Measurements from ENCODE around the gene NT5C1A. TPM values are rescaled to one million over a fixed set of nuclear protein-coding genes. Genes with fewer than 3 reads are reported as not detected.

The NT5C1A gene
- total RNA-seq, 1 experiment from 2014 or later: not detected

GRCh38 chr1:39666772-39667171 lies 5.1 kb downstream of the NT5C1A start:
- peaks cover 6% of the 10 kb centered on the region for H3K4me1 ChIP-seq (replicated peaks)
- H3K27me3 ChIP-seq (replicated peaks): peaks cover 20% of the 10 kb centered on the region
- H3K4me3 ChIP-seq: no peak overlapping the region
- no peaks in the 10 kb centered on the region for H3K9me3 ChIP-seq (replicated peaks)
- no peak overlapping the region for H3K27ac ChIP-seq
- no peaks in the 10 kb centered on the region for H3K36me3 ChIP-seq
- no peak for DNase-seq (ENCODE audit: low read depth in 1 of 2, low spot score in 2 of 2)

GRCh38 chr1:39663559-39663958 lies 8.3 kb downstream of the NT5C1A start:
- no peak overlapping the region for H3K27ac ChIP-seq
- H3K27me3 ChIP-seq (replicated peaks): no peaks in the 10 kb centered on the region; the same call in 1 of the 2 replicates
- no peak overlapping the region for H3K4me3 ChIP-seq
- no peaks in the 10 kb centered on the region for H3K9me3 ChIP-seq (replicated peaks)
- no peak for DNase-seq (ENCODE audit: low read depth in 1 of 2, low spot score in 2 of 2)
- H3K4me1 ChIP-seq (replicated peaks): no peaks in the 10 kb centered on the region
- H3K36me3 ChIP-seq: no peaks in the 10 kb centered on the region

GRCh38 chr1:39662861-39663260 lies 9.0 kb downstream of the NT5C1A start:
- Histone ChIP-seq H3K9me3 (replicated peaks) (no peaks in the 10 kb centered on the region), H3K36me3 (no peaks in the 10 kb centered on the region), H3K27ac (no peak overlapping the region), H3K4me1 (replicated peaks) (peaks cover 1% of the 10 kb centered on the region; the same call in 1 of the 2 replicates), H3K4me3 (no peak overlapping the region), H3K27me3 (replicated peaks) (no peaks in the 10 kb centered on the region; the same call in 1 of the 2 replicates)
- DNase-seq (ENCODE audit: low read depth in 1 of 2, low spot score in 2 of 2): no peak

- Histone ChIP-seq H3K27me3 (replicated peaks) (no peaks in the 10 kb centered on the region), H3K4me1 (replicated peaks) (peaks cover 9% of the 10 kb centered on the region; the same call in 1 of the 2 replicates), H3K9me3 (replicated peaks) (no peaks in the 10 kb centered on the region), H3K4me3 (no peak overlapping the region), H3K36me3 (no peaks in the 10 kb centered on the region), H3K27ac (no peak overlapping the region)
- no peak for DNase-seq (ENCODE audit: low read depth in 1 of 2, low spot score in 2 of 2)
Measured at GRCh38 chr1:39659538-39659937, 12.4 kb downstream of the NT5C1A start.

GRCh38 chr1:39659110-39659509 lies 12.8 kb downstream of the NT5C1A start:
- H3K4me3 ChIP-seq: no peak overlapping the region
- peaks cover 9% of the 10 kb centered on the region; the same call in 1 of the 2 replicates for H3K4me1 ChIP-seq (replicated peaks)
- H3K27me3 ChIP-seq (replicated peaks): no peaks in the 10 kb centered on the region

GRCh38 chr1:39657923-39658485 lies 13.9 kb downstream of the NT5C1A start:
- no peak overlapping the region for H3K27ac ChIP-seq
- peak; percentile 61 to 76 for DNase-seq (ENCODE audit: low read depth in 1 of 2, low spot score in 2 of 2)
- 0 out of 2 replicates have a peak, but pooled peaks cover 3% of the 10 kb centered on the region for H3K27me3 ChIP-seq (replicated peaks)

More at GRCh38 chr1:39659110-39659509, 12.8 kb downstream of the NT5C1A start:
- no peak overlapping the region for H3K27ac ChIP-seq
- H3K36me3 ChIP-seq: no peaks in the 10 kb centered on the region
- no peaks in the 10 kb centered on the region for H3K9me3 ChIP-seq (replicated peaks)
- DNase-seq (ENCODE audit: low read depth in 1 of 2, low spot score in 2 of 2): no peak

GRCh38 chr1:39657402-39657801 lies 14.5 kb downstream of the NT5C1A start:
- no peak overlapping the region for H3K27ac ChIP-seq
- peak; percentile 18 to 63 for DNase-seq (ENCODE audit: low read depth in 1 of 2, low spot score in 2 of 2)
- H3K4me3 ChIP-seq: no peak overlapping the region
- no peaks in the 10 kb centered on the region for H3K36me3 ChIP-seq
- H3K9me3 ChIP-seq (replicated peaks): no peaks in the 10 kb centered on the region
- H3K27me3 ChIP-seq (replicated peaks): 0 out of 2 replicates have a peak, but pooled peaks cover 3% of the 10 kb centered on the region
- H3K4me1 ChIP-seq (replicated peaks): peaks cover 14% of the 10 kb centered on the region

More at GRCh38 chr1:39657923-39658485, 13.9 kb downstream of the NT5C1A start:
- no peaks in the 10 kb centered on the region for H3K9me3 ChIP-seq (replicated peaks)
- H3K36me3 ChIP-seq: no peaks in the 10 kb centered on the region
- peaks cover 14% of the 10 kb centered on the region for H3K4me1 ChIP-seq (replicated peaks)
- H3K4me3 ChIP-seq: no peak overlapping the region

GRCh38 chr1:39656391-39656790 lies 15.5 kb downstream of the NT5C1A start:
- no peak overlapping the region for H3K4me3 ChIP-seq
- H3K9me3 ChIP-seq (replicated peaks): no peaks in the 10 kb centered on the region
- no peak for DNase-seq (ENCODE audit: low read depth in 1 of 2, low spot score in 2 of 2)
- no peaks in the 10 kb centered on the region for H3K36me3 ChIP-seq
- no peak overlapping the region for H3K27ac ChIP-seq
- H3K27me3 ChIP-seq (replicated peaks): 0 out of 2 replicates have a peak, but pooled peaks cover 3% of the 10 kb centered on the region
- H3K4me1 ChIP-seq (replicated peaks): peaks cover 14% of the 10 kb centered on the region

- Histone ChIP-seq H3K36me3 (no peaks in the 10 kb centered on the region), H3K27me3 (replicated peaks) (0 out of 2 replicates have a peak, but pooled peaks cover 3% of the 10 kb centered on the region), H3K9me3 (replicated peaks) (no peaks in the 10 kb centered on the region), H3K4me3 (no peak overlapping the region), H3K27ac (no peak overlapping the region), H3K4me1 (replicated peaks) (peaks cover 14% of the 10 kb centered on the region)
- no peak for DNase-seq (ENCODE audit: low read depth in 1 of 2, low spot score in 2 of 2)
Measured at GRCh38 chr1:39655578-39656268, 16.2 kb downstream of the NT5C1A start.

GRCh38 chr1:39654291-39654690 lies 17.6 kb downstream of the NT5C1A start:
- no peak overlapping the region for H3K27ac ChIP-seq
- peaks cover 14% of the 10 kb centered on the region for H3K4me1 ChIP-seq (replicated peaks)
- H3K27me3 ChIP-seq (replicated peaks): 0 out of 2 replicates have a peak, but pooled peaks cover 3% of the 10 kb centered on the region
- no peaks in the 10 kb centered on the region for H3K36me3 ChIP-seq
- no peak overlapping the region for H3K4me3 ChIP-seq
- DNase-seq (ENCODE audit: low read depth in 1 of 2, low spot score in 2 of 2): no peak
- no peaks in the 10 kb centered on the region for H3K9me3 ChIP-seq (replicated peaks)

- Histone ChIP-seq H3K27ac (no peak overlapping the region), H3K27me3 (replicated peaks) (0 out of 2 replicates have a peak, but pooled peaks cover 3% of the 10 kb centered on the region), H3K9me3 (replicated peaks) (no peaks in the 10 kb centered on the region), H3K36me3 (no peaks in the 10 kb centered on the region), H3K4me3 (no peak overlapping the region), H3K4me1 (replicated peaks) (peaks cover 14% of the 10 kb centered on the region)
- peak; percentile 62 to 76 for DNase-seq (ENCODE audit: low read depth in 1 of 2, low spot score in 2 of 2)
Measured at GRCh38 chr1:39653546-39654031, 18.3 kb downstream of the NT5C1A start.

GRCh38 chr1:39652554-39652953 lies 19.4 kb downstream of the NT5C1A start:
- Histone ChIP-seq H3K4me3 (no peak overlapping the region), H3K27me3 (replicated peaks) (0 out of 2 replicates have a peak, but pooled peaks cover 3% of the 10 kb centered on the region), H3K36me3 (no peaks in the 10 kb centered on the region), H3K27ac (no peak overlapping the region), H3K4me1 (replicated peaks) (peaks cover 15% of the 10 kb centered on the region), H3K9me3 (replicated peaks) (no peaks in the 10 kb centered on the region)
- DNase-seq (ENCODE audit: low read depth in 1 of 2, low spot score in 2 of 2): no peak

- DNase-seq (ENCODE audit: low read depth in 1 of 2, low spot score in 2 of 2): no peak
- no peaks in the 10 kb centered on the region for H3K9me3 ChIP-seq (replicated peaks)
- no peak overlapping the region for H3K4me3 ChIP-seq
- no peak overlapping the region for H3K27ac ChIP-seq
- H3K27me3 ChIP-seq (replicated peaks): 0 out of 2 replicates have a peak, but pooled peaks cover 3% of the 10 kb centered on the region
- H3K36me3 ChIP-seq: no peaks in the 10 kb centered on the region
- H3K4me1 ChIP-seq (replicated peaks): peaks cover 16% of the 10 kb centered on the region
Measured at GRCh38 chr1:39652105-39652504, 19.8 kb downstream of the NT5C1A start.

- H3K4me1 ChIP-seq (replicated peaks): peaks cover 31% of the 10 kb centered on the region
- H3K9me3 ChIP-seq (replicated peaks): no peaks in the 10 kb centered on the region
- no peak overlapping the region for H3K4me3 ChIP-seq
- no peak for DNase-seq (ENCODE audit: low read depth in 1 of 2, low spot score in 2 of 2)
- 0 out of 2 replicates have a peak, but pooled peaks cover 3% of the 10 kb centered on the region for H3K27me3 ChIP-seq (replicated peaks)
- H3K27ac ChIP-seq: no peak overlapping the region
- no peaks in the 10 kb centered on the region for H3K36me3 ChIP-seq
Measured at GRCh38 chr1:39650431-39650830, 21.5 kb downstream of the NT5C1A start.
